AG08395 (cell line): ENCODE data around the gene USP10.

ENCODE experiments used
- DNase-seq: peaks from one replicate; pipeline ENCODE4 v3.0.0; 2012; ENCODE audit warnings: mixed read lengths, low spot score

USP10 gene

DNA sequence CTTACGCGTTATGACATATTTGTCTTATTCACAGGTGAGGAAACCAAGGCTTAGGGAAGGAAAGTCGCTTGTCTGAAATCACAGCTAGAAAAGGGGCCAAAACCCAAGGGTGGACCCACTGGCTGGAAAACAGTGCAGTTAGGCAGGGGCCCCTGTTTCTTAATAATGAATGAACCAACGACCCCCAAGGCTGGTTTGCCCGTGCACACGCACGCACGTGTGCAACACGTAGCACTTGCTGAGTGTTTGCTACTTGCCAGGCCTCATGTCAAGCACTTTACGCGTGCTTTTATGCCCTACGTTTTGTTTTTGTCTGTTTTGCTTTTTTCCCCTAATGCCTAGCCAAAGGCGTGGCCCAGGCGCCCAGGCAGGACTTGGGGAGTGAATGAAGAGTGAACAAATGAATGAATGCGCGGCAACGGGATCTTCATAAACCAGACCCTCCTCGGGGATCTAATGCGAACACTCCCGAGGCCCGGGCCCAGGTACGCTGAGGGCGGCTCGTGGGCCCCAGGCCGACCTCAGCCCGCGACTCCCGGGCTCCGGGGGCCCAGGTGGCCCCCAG lies 571 bp upstream of the USP10 start:
- DNase-seq, result no peak

DNA sequence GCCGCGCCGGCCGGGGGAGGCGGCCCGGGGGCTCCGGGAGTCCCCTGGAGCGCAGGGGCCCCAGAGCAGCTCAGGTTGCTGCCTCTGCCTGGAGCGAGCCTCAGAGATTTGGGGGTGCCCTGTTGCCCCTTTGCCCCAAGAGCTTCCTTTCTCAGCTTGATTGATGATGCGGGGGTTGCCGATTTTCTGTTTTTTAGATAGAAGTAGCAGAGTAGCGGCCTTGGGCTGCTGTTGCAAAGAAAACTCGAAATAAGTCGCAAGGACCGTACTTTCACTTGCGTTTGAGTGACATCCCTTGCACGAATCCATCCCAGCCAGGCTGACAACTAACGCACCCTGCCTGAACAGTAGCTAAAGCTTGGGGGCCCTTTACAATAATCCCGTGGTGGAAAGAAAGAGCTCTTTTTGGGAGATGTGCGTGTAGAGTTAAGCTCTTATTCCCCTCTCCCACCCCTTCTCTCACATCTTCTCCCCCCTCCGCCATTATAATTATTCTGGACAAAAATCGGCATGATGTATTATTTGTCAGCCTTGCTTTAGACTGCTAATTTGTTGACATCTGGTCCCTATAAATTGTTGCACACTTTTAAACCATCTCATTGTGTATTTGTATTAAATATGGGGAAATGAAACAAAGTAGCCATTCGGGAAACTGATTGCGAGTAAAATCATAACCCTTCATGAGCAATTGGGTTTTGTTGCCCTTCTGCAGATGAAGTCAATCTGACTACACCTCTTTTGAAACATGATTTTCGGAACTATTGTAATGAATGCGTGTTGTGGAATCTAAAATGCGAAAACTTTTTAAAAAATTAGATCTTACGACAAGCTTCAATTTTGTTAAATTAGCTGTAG lies 873 bp downstream of the USP10 start:
- DNase-seq, result peak; percentile 10

DNA sequence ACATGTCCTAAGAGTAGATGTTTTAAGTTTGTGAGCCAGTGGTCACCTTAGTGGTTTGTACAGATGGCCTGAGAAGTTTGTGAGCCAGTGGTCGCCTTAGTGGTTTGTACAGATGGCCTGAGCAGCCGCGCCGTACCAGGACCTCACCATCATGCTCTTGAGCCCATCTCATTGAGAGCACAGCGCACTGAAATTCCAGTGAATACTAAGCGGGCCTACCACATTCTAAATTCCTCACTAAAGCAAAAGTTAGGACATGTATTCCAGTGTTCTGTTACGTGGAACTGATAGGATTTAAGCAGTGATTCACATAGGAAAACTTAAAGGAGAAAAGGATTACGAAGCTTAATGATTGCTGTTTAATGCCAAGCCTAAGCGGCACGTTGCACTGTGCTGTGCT lies 3.9 kb downstream of the USP10 start:
- no peak for DNase-seq

GRCh38 chr16:84704253-84704652 lies 4.5 kb downstream of the USP10 start:
- DNase-seq, result no peak

DNA sequence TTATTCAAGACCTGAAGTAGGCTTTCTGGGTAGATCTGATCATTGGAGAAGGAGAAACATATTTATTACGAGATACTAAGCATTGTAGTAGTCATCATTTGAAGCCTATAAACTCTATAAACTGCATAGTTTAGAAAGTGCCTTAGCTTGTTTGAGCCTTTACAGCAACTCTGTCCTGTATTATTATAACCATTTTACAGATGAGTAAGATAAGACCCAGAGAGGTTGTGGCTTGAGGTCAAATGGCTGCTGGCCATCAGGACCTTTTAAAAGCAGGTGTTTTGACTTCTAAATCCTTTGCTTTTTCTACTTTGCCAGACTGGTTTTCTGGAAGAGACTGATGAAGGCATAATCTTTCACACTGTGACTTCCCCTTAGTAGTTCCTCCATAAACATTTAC lies 7.1 kb downstream of the USP10 start:
- no peak for DNase-seq

- DNase-seq, result no peak
These were observed 9.8 kb downstream of the USP10 start for GRCh38 chr16:84709609-84710008.

- no peak for DNase-seq
These were observed 10.9 kb downstream of the USP10 start for GRCh38 chr16:84710686-84711085.

GRCh38 chr16:84712138-84712671 lies 12.4 kb downstream of the USP10 start:
- DNase-seq, result no peak

DNA sequence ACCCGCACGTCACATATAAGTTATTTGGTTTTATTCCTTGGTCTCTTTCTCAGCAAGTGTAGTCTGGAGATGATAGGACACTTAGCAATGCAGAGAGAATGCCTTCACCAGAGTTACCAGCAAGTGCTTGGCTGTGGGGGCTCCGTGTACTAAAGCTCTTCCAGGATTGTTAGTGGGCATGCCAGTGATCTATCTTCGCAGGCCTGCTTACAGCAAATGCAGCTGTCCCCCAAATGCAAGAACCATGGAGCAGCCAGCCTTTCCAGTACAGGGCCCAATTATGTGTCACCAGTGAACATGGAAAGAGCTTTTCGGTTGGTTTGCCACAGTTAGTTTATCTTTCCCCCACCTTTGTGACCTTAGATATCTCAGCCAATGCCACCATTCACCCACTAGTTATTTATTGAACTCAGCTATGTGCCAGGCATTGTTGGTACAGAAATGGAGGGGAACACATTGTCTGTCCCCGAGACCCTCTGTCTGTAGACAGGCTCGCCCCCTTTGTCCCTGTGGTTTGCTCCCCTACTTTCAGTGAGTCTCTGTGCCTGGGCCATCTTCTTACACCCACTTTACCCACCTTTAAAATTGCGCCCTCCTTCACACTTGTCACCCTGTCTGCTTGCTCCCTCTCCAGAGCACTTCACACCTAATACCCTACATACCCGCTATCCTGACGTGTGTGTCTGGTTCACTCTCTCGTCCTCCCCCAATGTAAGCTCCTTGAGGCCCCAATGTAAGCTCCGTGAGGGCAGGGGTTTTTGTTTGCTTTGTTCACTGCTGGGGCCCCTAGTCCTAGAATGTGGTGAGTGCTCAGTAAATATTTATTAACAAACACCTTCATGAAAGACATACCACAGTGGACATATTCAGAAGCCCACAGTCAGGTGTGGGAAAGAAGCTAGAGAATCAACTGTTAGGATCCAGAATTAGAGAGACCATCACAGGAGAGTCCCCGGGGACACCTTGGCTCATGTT lies 13.3 kb downstream of the USP10 start:
- no peak for DNase-seq

GRCh38 chr16:84714028-84714427 lies 14.2 kb downstream of the USP10 start:
- DNase-seq, result no peak

- no peak for DNase-seq
These were observed 15.6 kb downstream of the USP10 start for GRCh38 chr16:84715424-84715823.

DNA sequence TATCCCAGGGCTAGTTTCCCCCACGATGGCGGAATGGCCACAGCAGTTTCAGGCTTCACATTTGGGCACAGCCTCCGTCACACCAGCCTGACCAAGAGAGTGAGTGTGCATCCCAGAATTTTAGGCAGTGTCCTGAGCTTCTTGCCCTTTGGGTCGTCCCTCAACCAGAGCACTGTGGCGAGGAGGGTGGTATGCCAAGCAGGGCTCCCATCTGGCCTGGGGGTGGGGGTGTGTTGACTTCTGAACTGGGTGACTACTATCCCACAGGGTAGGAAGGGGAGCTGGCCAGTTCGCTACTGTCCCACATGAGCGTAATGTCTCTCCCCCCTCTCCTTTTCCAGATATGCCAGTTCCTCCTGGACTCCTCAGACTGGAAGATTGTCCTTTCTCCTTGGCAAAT lies 16.1 kb downstream of the USP10 start:
- no peak for DNase-seq

DNA sequence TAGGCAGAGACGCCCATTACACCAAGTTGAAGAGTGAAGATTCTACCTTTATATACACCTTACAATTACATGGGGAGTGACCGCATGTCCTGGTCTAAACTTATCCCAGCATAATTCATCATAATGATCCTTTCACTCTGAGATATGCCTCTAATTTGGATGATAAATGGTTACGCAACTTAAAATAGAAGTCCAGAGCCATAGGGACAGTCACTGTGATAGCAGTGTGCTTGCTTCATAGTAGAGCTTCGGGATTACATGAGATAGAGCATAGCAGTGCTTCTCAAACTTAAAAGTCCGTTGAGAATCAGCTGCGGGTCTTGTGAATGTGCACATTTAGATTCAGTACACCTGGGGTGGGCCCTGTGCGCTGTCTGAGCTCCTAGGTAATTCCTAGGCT lies 16.9 kb downstream of the USP10 start:
- no peak for DNase-seq

DNA sequence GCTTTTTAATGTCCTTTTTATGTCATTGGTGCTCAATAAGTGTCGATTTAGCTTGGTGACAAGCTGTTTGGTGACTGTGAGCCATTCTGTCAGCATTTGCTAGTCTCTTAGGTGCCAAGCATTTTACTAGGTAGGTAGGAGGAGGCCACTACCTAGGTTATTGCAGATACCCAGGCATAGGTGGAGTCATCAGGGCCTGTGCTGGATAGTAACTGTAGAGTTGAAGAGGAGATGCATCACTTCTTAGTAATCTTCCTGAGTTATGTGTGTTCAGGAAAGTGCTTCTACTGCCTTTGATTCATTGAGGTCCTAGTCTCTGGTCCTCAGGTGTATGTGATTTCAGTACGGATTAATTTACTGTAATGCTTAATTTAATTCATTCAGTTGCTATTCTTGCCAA lies 17.7 kb downstream of the USP10 start:
- DNase-seq, result no peak

GRCh38 chr16:84720177-84720579 lies 20.4 kb downstream of the USP10 start:
- DNase-seq, result peak; percentile 65

DNA sequence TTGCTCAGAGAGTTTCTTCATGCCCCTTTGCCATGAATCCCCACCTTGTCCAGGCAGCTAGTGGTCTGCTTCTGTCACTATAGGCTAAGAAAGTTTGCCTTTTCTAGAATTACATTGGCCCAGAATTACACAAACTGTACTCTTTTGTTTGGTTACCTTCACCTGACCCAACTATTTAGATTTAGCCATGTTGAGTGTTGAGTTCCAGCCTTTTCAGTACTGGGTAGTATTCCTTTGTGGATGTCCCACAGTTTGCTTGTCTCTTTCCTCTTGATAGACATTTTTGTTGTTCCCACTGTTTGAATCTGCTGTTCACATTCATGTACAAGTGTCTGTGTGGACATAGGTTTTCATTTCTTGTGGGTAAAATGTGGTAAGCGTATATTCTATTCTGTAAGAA lies 22.3 kb downstream of the USP10 start:
- no peak for DNase-seq

GRCh38 chr16:84723906-84724305 lies 24.1 kb downstream of the USP10 start:
- no peak for DNase-seq

- DNase-seq, result no peak
These were observed 25.0 kb downstream of the USP10 start for GRCh38 chr16:84724606-84725309.

DNA sequence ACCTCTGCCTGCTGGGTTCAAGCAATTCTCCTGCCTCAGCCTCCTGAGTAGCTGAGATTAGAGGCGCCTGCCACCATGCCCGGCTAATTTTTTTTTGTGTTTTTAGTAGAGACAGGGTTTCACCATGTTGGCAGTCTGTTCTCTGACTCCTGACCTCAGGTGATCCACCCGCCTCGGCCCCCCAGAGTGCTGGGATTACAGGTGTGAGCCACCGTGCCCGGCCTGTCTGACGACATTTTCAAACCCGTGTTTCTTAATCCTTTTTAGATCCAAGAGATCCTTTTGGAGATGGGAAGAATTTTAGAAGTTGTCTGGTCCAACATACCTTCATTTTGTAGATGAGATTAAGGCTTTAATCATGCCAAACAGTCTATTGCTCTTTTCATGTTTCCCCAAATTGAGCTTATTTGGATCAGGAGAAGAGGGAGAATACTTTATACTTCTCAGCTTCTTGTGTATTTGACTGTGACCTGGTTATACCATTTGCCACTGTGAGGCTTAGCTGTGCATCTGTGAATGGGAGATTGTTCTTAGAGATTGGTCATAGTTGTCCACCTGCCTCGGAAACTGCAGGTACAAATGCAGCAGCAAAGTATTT lies 25.8 kb downstream of the USP10 start:
- no peak for DNase-seq

DNA sequence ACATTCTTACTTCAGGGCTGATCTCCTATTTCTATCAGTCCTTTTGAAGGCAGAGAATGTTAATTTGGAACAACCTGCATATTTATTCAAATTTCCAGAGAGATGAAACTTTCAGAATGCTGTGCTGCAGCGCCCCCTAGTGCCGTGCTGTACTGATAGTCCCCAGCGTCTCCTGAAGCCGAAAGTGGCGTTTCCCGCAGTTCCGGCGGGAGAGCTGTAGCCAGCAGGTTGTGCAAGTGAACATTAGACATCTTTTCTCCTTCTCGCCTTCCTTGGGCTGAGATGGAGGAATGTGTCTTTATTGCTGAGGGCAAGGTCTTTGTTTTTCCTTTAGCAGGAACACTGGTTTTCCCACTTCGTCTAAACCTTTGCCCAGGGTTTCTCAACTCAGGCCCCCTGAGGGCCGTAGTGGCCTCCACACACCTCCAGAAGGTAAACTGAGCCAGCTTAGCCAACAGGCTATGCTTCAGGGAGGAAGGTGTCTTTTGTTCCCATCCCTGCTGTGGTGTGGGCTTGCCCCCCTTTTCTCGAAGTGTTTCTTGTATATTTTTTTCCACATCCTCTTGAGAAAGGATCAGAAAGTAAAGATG lies 26.4 kb downstream of the USP10 start:
- peak; percentile 74 for DNase-seq
